GM12874 (cell line): ENCODE data around the gene ELMO1.

Experiments
- CTCF ChIP-seq: IDR thresholded peaks from 2 replicates; pipeline ENCODE4 v1.5.1; 2011; ENCODE audit warnings: low read depth, mild to moderate bottlenecking, control low read depth, low read length, moderate library complexity; ENCODE audit not compliant: insufficient read depth

Gene ELMO1

GRCh38 chr7:36970551-36971514 lies 477.8 kb downstream of the ELMO1 start:
- no peak for TF ChIP-seq CTCF

GRCh38 chr7:36969376-36969775 lies 479.3 kb downstream of the ELMO1 start:
- TF ChIP-seq CTCF = no peak

- TF ChIP-seq CTCF = peak; percentile 56; the same call in 1 of the 2 replicates
These were observed 481.3 kb downstream of the ELMO1 start for GRCh38 chr7:36967387-36967786.

- no peak for TF ChIP-seq CTCF
These were observed 482.0 kb downstream of the ELMO1 start for GRCh38 chr7:36966636-36967035.

- TF ChIP-seq CTCF = no peak
These were observed 482.6 kb downstream of the ELMO1 start for GRCh38 chr7:36966039-36966438.

- TF ChIP-seq CTCF = no peak
These were observed 483.0 kb downstream of the ELMO1 start for GRCh38 chr7:36965625-36966024.

GRCh38 chr7:36964297-36964696 lies 484.4 kb downstream of the ELMO1 start:
- TF ChIP-seq CTCF = no peak
